ENCODE measurements around the gene EIF4G3.
"Not testable (repeated sequence)": the region's sequence is repeated elsewhere in the genome, so short reads cannot be mapped to it uniquely, and the experiment has no call there.

The EIF4G3 gene

GRCh38 chr1:20875198-20875973 is 301.3 kb downstream of the EIF4G3 start:
- DNase-seq (ENCODE audit: low read depth): no peak

- DNase-seq (ENCODE audit: low read depth): no peak
Measured at GRCh38 chr1:20873311-20873710, 303.4 kb downstream of the EIF4G3 start.

- no peak for DNase-seq (ENCODE audit: low read depth)
Measured at GRCh38 chr1:20871419-20871818, 305.3 kb downstream of the EIF4G3 start.

GRCh38 chr1:20870718-20871117 is 306.0 kb downstream of the EIF4G3 start:
- no peak for DNase-seq (ENCODE audit: low read depth)

- DNase-seq (ENCODE audit: low read depth): no peak
Measured at GRCh38 chr1:20868263-20868662, 308.4 kb downstream of the EIF4G3 start.

GRCh38 chr1:20867847-20868246 is 308.9 kb downstream of the EIF4G3 start:
- DNase-seq (ENCODE audit: low read depth): no peak

GRCh38 chr1:20867062-20867461 is 309.6 kb downstream of the EIF4G3 start:
- DNase-seq (ENCODE audit: low read depth): no peak

GRCh38 chr1:20865001-20865400 is 311.7 kb downstream of the EIF4G3 start:
- no peak for DNase-seq (ENCODE audit: low read depth)

- DNase-seq (ENCODE audit: low read depth): no peak
Measured at GRCh38 chr1:20854529-20854928, 322.2 kb downstream of the EIF4G3 start.

- DNase-seq (ENCODE audit: low read depth): not testable (repeated sequence)
Measured at GRCh38 chr1:20851791-20852190, 324.9 kb downstream of the EIF4G3 start.

- DNase-seq (ENCODE audit: low read depth): no peak
Measured at GRCh38 chr1:20850021-20850420, 326.7 kb downstream of the EIF4G3 start.

GRCh38 chr1:20849100-20849499 is 327.6 kb downstream of the EIF4G3 start:
- no peak for DNase-seq (ENCODE audit: low read depth)

GRCh38 chr1:20848162-20848561 is 328.5 kb downstream of the EIF4G3 start:
- DNase-seq (ENCODE audit: low read depth): no peak

GRCh38 chr1:20847611-20848080 is 329.1 kb downstream of the EIF4G3 start:
- DNase-seq (ENCODE audit: low read depth): no peak

GRCh38 chr1:20846461-20847374 is 330.0 kb downstream of the EIF4G3 start:
- DNase-seq (ENCODE audit: low read depth): no peak

- DNase-seq (ENCODE audit: low read depth): no peak
Measured at GRCh38 chr1:20840731-20841130, 336.0 kb downstream of the EIF4G3 start.

GRCh38 chr1:20837554-20838192 is 339.0 kb downstream of the EIF4G3 start:
- no peak for DNase-seq (ENCODE audit: low read depth)

- no peak for DNase-seq (ENCODE audit: low read depth)
Measured at GRCh38 chr1:20836230-20836629, 340.5 kb downstream of the EIF4G3 start.

- no peak for DNase-seq (ENCODE audit: low read depth)
Measured at GRCh38 chr1:20834780-20835179, 341.9 kb downstream of the EIF4G3 start.

- DNase-seq (ENCODE audit: low read depth): no peak
Measured at GRCh38 chr1:20834192-20834591, 342.5 kb downstream of the EIF4G3 start.

- no peak for DNase-seq (ENCODE audit: low read depth)
Measured at GRCh38 chr1:20830378-20830777, 346.3 kb downstream of the EIF4G3 start.

GRCh38 chr1:20829946-20830345 is 346.8 kb downstream of the EIF4G3 start:
- DNase-seq (ENCODE audit: low read depth): no peak

- DNase-seq (ENCODE audit: low read depth): no peak
Measured at GRCh38 chr1:20829531-20829930, 347.2 kb downstream of the EIF4G3 start.
